HCT116 (cell line): ENCODE data around the gene FRG1.
"Not testable (repeated sequence)": the region's sequence is repeated elsewhere in the genome, so short reads cannot be mapped to it uniquely, and the experiment has no call there.

ENCODE experiments used
- ATF3 ChIP-seq: IDR thresholded peaks from 2 replicates; pipeline ENCODE4 v1.6.1; 2012
- CBX3 ChIP-seq: IDR thresholded peaks from 2 replicates; pipeline ENCODE4 v1.6.1; 2012; ENCODE audit warnings: low read depth
- CTCF ChIP-seq, 3 experiments: fragments of 200-600 bp in 1 of 3; sonication (generic) in 1 of 3; IDR thresholded peaks in 2 of 3; conservative IDR thresholded peaks in 1 of 3; 2 replicates each; pipeline ENCODE4 v1.5.1; 2012 to 2017; ENCODE audit warnings: low read depth in 2 of 3, low read length in 2 of 3, antibody characterized with exemption in 1 of 3, borderline replicate concordance in 1 of 3, control low read depth in 1 of 3, mild to moderate bottlenecking in 1 of 3, mixed read lengths in 1 of 3, mixed run types in 1 of 3, moderate library complexity in 1 of 3; ENCODE audit not compliant: insufficient read depth in 1 of 3
- EGR1 ChIP-seq: IDR thresholded peaks from 2 replicates; pipeline ENCODE4 v1.6.1; 2012; ENCODE audit warnings: low read depth
- EZH2 ChIP-seq: fragments of 200-600 bp; sonication (generic); IDR thresholded peaks from 2 replicates; pipeline ENCODE4 v1.6.1; 2017; ENCODE audit warnings: antibody characterized with exemption, mixed run types
- EZH2phosphoT487 ChIP-seq: fragments of 200-600 bp; IDR thresholded peaks from 2 replicates; pipeline ENCODE4 v1.6.1; 2018; ENCODE audit warnings: antibody characterized with exemption, borderline replicate concordance
- FOSL1 ChIP-seq: IDR thresholded peaks from 2 replicates; pipeline ENCODE4 v1.6.1; 2012; ENCODE audit warnings: low read depth
- POLR2A ChIP-seq: IDR thresholded peaks from 2 replicates; pipeline ENCODE4 v1.7.0; 2011; ENCODE audit warnings: borderline replicate concordance; ENCODE audit not compliant: insufficient read depth, insufficient read length; ENCODE audit errors: extremely low read depth
- POLR2AphosphoS5 ChIP-seq: IDR thresholded peaks from 2 replicates; pipeline ENCODE4 v1.6.1; 2011; ENCODE audit warnings: mild to moderate bottlenecking, low read depth, low read length, moderate library complexity
- REST ChIP-seq: IDR thresholded peaks from 2 replicates; pipeline ENCODE4 v1.6.1; 2012; ENCODE audit warnings: low read depth

GRCh38 chr4:189904420-189905027, 36.1 kb upstream of the FRG1 start:
- TF ChIP-seq POLR2A, EZH2, EZH2phosphoT487, ATF3, EGR1, REST, FOSL1, CBX3, POLR2AphosphoS5: not testable (repeated sequence)
- TF ChIP-seq CTCF (IDR thresholded peaks at IDR 0.05 in 2 of 3, conservative IDR thresholded peaks at IDR 0.05 in 1 of 3; ENCODE audit: borderline replicate concordance in 1 of 3, insufficient read depth in 1 of 3, low read depth in 2 of 3, low read length in 2 of 3): peak; percentile 62 to 83 (median 66)
